Peyer's patch (tissue), 4 donors: ENCODE measurements around the gene AK8. TPM values are rescaled to one million over a fixed set of nuclear protein-coding genes. Genes with fewer than 3 reads are reported as not detected.

ENCODE experiments used
- DNase-seq, 3 donors: peaks; one replicate each; pipeline ENCODE4 v3.0.0-alpha.2; 2017 to 2019
- H3K27ac ChIP-seq, 4 donors: fragments of 200-600 bp; sonication (generic); one replicate each; pipeline ENCODE4 v1.5.1; 2016 to 2019
- H3K27me3 ChIP-seq, 2 donors: fragments of 200-600 bp; sonication (generic); one replicate each; pipeline ENCODE4 v1.5.1; 2019
- H3K36me3 ChIP-seq, 3 donors: fragments of 200-600 bp; sonication (generic); one replicate each; pipeline ENCODE4 v1.5.1; 2016 to 2019
- H3K4me1 ChIP-seq, 4 donors: fragments of 200-600 bp; sonication (generic); one replicate each; pipeline ENCODE4 v1.5.1; 2016 to 2019
- H3K4me3 ChIP-seq, 4 donors: fragments of 200-600 bp; sonication (generic); 1 replicate in 3 of 4; 2 replicates in 1 of 4; pipeline ENCODE4 v1.5.1; 2016 to 2019; ENCODE audit warnings: mild to moderate bottlenecking in 1 of 4
- H3K9me3 ChIP-seq, 4 donors: fragments of 200-600 bp; sonication (generic); one replicate each; pipeline ENCODE4 v1.5.1; 2016 to 2019; ENCODE audit warnings: mild to moderate bottlenecking in 1 of 4
- POLR2A ChIP-seq, 2 donors: fragments of 450-650 bp; IDR thresholded peaks; one replicate each; pipeline ENCODE4 v1.5.1; 2017; ENCODE audit warnings: antibody characterized with exemption in 2 of 2, mild to moderate bottlenecking in 2 of 2, moderate library complexity in 2 of 2
- total RNA-seq, 4 donors: library from RNA; depleted of rRNA; stranded (reverse); fragments of >200 nt; gene quantifications; one replicate each; pipeline ENCODE4 v1.1.0, GENCODE V29; 2016
- TF ChIP-seq, protein P1 (sequence below), 6 experiments: fragments of 450-650 bp in 4 of 6; fragments of 200-600 bp in 2 of 6; sonication (generic) in 1 of 6; IDR thresholded peaks; one replicate each; pipeline ENCODE4 v1.5.1; 2017 to 2019; ENCODE audit warnings: antibody characterized with exemption in 6 of 6, mild to moderate bottlenecking in 3 of 6, moderate library complexity in 1 of 6

AK8 gene
- total RNA-seq, 4 donors from 2014 or later: not detected

DNA sequence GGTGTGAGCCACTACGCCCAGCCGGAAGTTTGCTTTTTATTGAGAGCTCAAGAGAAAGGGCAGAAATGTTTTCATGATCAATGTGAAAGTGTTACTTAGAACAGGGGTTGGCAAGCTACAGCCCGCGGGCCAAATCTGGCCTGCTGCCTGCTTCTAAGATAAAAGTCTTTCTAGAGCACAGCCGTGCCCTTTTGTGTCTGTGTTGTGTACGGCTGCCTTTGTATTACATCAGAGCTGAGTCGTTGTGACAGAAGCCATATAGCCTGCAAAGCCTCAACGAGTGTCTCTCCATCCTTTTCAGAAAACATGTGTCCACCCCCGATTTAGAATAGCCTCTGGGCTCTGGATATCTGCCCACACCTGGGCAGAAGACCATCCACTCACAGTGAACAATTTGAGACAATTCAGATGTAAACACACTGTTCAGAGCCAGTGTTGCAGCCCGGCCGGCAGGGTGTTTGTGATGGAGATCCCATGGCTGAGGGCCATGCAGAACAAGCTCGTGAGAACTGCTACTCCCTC is 28.8 kb downstream of the AK8 start:
- no peak overlapping the region for H3K27ac ChIP-seq
- H3K9me3 ChIP-seq: no peaks in the 10 kb centered on the region
- no peak for DNase-seq
- H3K36me3 ChIP-seq: no peaks in the 10 kb centered on the region
- no peaks in the 10 kb centered on the region for H3K4me1 ChIP-seq
- no peak overlapping the region for H3K4me3 ChIP-seq
- H3K27me3 ChIP-seq: no peaks in the 10 kb centered on the region
- TF ChIP-seq, protein P1, sequence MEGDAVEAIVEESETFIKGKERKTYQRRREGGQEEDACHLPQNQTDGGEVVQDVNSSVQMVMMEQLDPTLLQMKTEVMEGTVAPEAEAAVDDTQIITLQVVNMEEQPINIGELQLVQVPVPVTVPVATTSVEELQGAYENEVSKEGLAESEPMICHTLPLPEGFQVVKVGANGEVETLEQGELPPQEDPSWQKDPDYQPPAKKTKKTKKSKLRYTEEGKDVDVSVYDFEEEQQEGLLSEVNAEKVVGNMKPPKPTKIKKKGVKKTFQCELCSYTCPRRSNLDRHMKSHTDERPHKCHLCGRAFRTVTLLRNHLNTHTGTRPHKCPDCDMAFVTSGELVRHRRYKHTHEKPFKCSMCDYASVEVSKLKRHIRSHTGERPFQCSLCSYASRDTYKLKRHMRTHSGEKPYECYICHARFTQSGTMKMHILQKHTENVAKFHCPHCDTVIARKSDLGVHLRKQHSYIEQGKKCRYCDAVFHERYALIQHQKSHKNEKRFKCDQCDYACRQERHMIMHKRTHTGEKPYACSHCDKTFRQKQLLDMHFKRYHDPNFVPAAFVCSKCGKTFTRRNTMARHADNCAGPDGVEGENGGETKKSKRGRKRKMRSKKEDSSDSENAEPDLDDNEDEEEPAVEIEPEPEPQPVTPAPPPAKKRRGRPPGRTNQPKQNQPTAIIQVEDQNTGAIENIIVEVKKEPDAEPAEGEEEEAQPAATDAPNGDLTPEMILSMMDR (IDR thresholded peaks at IDR 0.05): no peak
- no peak for TF ChIP-seq POLR2A (IDR thresholded peaks at IDR 0.05)

DNA sequence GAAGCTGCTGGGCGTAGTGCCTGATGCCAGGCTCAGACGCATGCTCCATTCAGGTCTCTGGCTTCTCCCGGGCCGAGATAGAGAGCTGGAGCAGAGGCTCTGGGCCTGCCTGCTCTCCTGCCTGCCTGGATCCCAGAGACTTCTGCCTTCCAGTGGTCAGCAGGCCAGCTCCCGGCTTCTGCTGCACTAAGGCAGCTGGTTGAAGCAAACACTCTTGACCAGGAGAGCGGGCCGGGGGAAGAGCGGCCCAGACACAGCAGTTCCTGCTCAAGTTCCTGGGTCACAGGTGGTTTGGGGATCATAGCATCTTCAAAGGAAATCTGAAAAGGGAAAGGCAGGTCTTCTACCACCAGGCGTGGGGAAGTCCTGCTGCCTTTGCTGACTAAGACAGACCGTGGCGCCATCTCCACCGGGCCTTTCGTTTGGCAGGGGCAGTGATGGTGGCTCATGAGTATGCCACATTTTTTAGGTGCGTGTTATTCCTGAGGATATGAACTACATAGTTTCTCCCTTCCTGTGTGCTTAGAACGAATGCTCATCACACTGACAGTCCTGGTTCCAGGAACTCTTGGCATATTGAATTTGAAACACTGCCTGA is 31.1 kb downstream of the AK8 start:
- DNase-seq: no peak
- Histone ChIP-seq H3K27me3 (no peaks in the 10 kb centered on the region), H3K4me1 (no peaks in the 10 kb centered on the region), H3K36me3 (no peaks in the 10 kb centered on the region), H3K27ac (no peak overlapping the region), H3K9me3 (no peaks in the 10 kb centered on the region), H3K4me3 (no peak overlapping the region)
- TF ChIP-seq, protein P1 (IDR thresholded peaks at IDR 0.05): no peak
- TF ChIP-seq POLR2A (IDR thresholded peaks at IDR 0.05): no peak

DNA sequence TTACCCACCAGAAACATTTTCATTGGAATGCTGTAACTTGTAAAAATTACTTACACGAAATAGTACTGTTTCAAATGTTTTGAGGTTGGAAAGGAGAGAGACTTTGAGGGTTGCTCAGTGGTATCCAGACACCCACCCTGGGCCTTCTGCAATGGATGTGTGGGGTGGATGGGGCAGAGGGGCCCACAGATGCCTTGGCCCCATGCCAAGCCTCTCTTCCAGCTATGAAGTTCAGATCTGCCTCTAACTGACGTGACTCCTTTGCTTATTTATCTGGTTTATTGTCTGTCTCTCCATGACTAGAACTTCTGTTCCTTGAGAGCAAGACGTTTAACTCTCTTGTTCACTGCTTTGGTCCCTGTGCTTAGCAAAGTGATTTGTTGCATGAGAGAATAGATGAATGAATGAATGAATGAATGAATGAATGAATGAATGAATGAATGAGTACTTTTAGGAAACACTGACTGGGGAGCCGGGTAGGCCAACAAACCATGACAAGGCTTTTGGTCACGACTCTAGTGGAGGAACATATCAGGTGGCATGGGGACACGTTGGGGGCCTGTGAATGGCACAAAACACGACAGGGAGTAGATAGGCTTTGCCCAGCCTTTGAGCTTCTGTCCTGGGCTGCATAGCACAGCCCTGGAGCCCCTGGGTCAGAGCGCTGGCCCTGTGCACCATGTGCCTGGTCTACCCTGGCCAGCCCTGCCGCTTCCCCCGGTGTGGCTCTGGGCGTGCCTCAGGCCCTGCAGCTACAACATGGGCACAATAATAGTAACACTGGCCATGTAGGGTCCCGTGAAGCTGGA is 31.8 kb downstream of the AK8 start:
- Histone ChIP-seq H3K27ac (no peak overlapping the region), H3K4me1 (no peaks in the 10 kb centered on the region), H3K4me3 (no peak overlapping the region), H3K27me3 (no peaks in the 10 kb centered on the region), H3K9me3 (no peaks in the 10 kb centered on the region), H3K36me3 (no peaks in the 10 kb centered on the region)
- DNase-seq: no peak
- TF ChIP-seq, protein P1 (IDR thresholded peaks at IDR 0.05): no peak
- TF ChIP-seq POLR2A (IDR thresholded peaks at IDR 0.05): no peak

DNA sequence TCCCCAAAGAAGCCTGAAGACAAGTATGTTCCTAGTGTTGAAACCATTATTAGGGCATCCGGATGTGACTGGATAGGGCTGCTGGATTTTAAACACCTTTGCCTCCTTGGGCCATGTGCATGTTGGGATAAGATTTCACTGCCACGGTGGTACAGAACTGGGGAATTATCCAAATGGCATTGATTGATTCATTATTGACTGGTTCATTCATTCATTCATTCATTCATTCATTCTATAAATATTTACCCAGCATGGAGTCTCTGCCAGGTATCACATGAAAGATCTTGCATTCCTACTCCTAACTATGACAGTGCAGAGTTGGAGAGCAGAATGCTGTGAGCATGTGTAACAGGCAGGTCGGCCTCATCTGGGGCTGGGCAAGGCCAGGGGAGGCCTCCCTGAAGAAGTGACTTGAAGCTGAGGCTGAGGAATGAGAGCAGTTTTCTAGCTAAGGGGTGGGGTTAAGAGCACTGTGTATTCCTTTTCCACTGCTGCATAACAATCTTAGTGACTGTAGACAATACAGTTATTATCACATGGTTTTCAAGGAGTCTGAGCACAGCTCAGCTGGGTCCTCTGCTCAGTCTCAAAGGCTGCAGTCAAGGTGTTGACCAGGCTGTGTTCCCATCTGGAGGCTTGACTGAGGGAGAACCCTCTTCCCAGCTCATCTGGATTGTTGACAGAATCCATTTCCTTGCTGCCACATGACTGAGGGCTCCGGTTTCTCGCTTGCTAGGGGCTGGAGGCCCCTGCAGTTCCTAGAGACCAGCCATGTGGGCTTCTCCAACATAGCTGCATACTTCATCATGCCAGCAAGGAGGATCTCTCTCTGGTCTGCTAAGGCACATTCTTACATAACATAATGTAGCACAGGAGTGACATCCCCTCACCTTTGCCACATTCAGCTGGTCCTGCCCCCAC is 35.7 kb downstream of the AK8 start:
- H3K4me3 ChIP-seq: no peak overlapping the region
- H3K27me3 ChIP-seq: no peaks in the 10 kb centered on the region
- no peaks in the 10 kb centered on the region for H3K9me3 ChIP-seq
- no peaks in the 10 kb centered on the region for H3K36me3 ChIP-seq
- H3K27ac ChIP-seq: no peak overlapping the region
- TF ChIP-seq, protein P1 (IDR thresholded peaks at IDR 0.05): no peak
- TF ChIP-seq POLR2A (IDR thresholded peaks at IDR 0.05): no peak
- no peaks in the 10 kb centered on the region for H3K4me1 ChIP-seq
- peak in 1 of 3 donors; percentile 27 for DNase-seq

DNA sequence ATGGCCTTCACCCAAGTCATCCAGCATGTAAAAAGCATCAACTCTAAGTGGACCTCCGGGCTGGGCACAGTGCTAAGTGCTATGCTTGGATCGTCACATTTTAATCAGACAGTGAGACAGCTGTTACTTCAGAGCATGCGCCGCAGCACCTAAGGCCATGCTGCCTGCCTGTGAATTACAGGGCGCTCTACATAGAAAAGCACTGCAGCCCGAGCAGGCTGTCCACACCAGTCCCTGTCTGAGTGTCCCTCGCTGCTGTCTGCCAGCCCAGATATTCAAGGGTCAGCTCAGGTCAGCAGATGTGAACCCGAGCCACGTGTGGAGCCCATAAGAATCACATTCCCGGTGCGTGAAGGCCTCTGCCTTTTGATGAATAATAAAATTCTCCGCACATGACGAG is 37.1 kb downstream of the AK8 start:
- TF ChIP-seq, protein P1 (IDR thresholded peaks at IDR 0.05): no peak
- TF ChIP-seq POLR2A (IDR thresholded peaks at IDR 0.05): no peak

More for the DNA sequence above, 37.1 kb downstream of the AK8 start:
- no peaks in the 10 kb centered on the region for H3K27me3 ChIP-seq
- peak in 1 of 3 donors; percentile 15 for DNase-seq
- no peak overlapping the region for H3K4me3 ChIP-seq
- no peaks in the 10 kb centered on the region for H3K4me1 ChIP-seq
- no peaks in the 10 kb centered on the region for H3K36me3 ChIP-seq
- no peak overlapping the region for H3K27ac ChIP-seq
- no peaks in the 10 kb centered on the region for H3K9me3 ChIP-seq
